Esophagus squamous epithelium (tissue), 5 donors: ENCODE data around the gene MED4. TPM values are rescaled to one million over a fixed set of nuclear protein-coding genes. Genes with fewer than 3 reads are reported as not detected.

Experiments used
- DNase-seq: peaks from one replicate; lab custom pipeline; 2025; lab: John Stamatoyannopoulos, UW
- H3K27ac ChIP-seq, 4 donors: fragments of 200-600 bp; sonication (generic); one replicate each; pipeline ENCODE4 v1.5.1; 2016 to 2019; ENCODE audit warnings: mild to moderate bottlenecking in 1 of 4
- H3K27me3 ChIP-seq, 4 donors: fragments of 200-600 bp; sonication (generic); 1 replicate in 3 of 4; 2 replicates in 1 of 4; pipeline versions ENCODE4 v1.5.1 to v1.6.0; 2017 to 2021; ENCODE audit warnings: antibody characterized with exemption in 1 of 4
- H3K36me3 ChIP-seq, 3 donors: fragments of 200-600 bp; sonication (generic); one replicate each; pipeline ENCODE4 v1.5.1; 2016 to 2019
- H3K4me1 ChIP-seq, 3 donors: fragments of 200-600 bp; sonication (generic); one replicate each; pipeline ENCODE4 v1.5.1; 2017 to 2019
- H3K4me3 ChIP-seq, 4 donors: fragments of 200-600 bp; sonication (generic); 1 replicate in 3 of 4; 2 replicates in 1 of 4; pipeline ENCODE4 v1.5.1; 2016 to 2019; ENCODE audit warnings: mild to moderate bottlenecking in 2 of 4, moderate library complexity in 1 of 4
- H3K9me3 ChIP-seq, 3 donors: fragments of 200-600 bp; sonication (generic); one replicate each; pipeline ENCODE4 v1.5.1; 2016 to 2019
- POLR2A ChIP-seq, 4 donors: fragments of 450-650 bp; IDR thresholded peaks; one replicate each; pipeline ENCODE4 v1.6.1; 2017; ENCODE audit warnings: antibody characterized with exemption in 4 of 4, mild to moderate bottlenecking in 4 of 4, moderate library complexity in 3 of 4
- WGBS, 2 donors: methylation state at CpG; one replicate each; pipeline ENCODE4 v1.1.5; 2018; 5-methylcytosine and 5-hydroxymethylcytosine counted together
- intact Hi-C: fragments of 100-400 bp; cut with DNase I; formaldehyde crosslinking; loops from one replicate; pipeline ENCODE4 v1.15.0; 2022
- total RNA-seq, 4 donors: library from RNA; depleted of rRNA; stranded (reverse); fragments of >200 nt; gene quantifications; one replicate each; pipeline ENCODE4 v1.1.0, GENCODE V29; 2016
- TF ChIP-seq, protein P1 (sequence below), 6 experiments: fragments of 450-650 bp in 4 of 6; fragments of 200-600 bp in 2 of 6; sonication (generic) in 2 of 6; IDR thresholded peaks; one replicate each; pipeline ENCODE4 v1.5.1; 2016 to 2019; ENCODE audit warnings: antibody characterized with exemption in 6 of 6, mild to moderate bottlenecking in 4 of 6, moderate library complexity in 4 of 6
- donor health status: DM: yes; HTN: yes; CAD: no.

Gene MED4
- total RNA-seq, 4 donors from 2014 or later, result 21.5 to 39.9 (median 32.3) TPM

DNA sequence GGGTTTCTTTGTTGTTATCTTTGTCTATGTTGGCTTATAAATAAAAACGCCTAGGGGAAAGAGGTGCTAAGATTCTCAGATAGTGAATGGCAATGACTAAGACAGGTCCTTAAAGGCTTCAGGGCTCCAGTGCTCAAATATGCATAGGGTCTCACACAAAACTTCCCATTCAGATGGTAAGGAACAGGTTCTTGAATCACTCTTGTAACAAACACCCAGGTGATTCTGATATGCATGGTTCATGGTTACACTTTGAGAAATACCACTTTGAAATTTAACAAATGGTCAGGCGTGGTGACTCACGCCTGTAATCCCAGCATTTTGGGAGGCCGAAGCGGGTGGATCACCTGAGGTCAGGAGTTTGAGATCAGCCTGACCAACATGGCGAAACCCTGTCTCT is 40.3 kb downstream of the MED4 start:
- no peak for DNase-seq
- TF ChIP-seq, protein P1, sequence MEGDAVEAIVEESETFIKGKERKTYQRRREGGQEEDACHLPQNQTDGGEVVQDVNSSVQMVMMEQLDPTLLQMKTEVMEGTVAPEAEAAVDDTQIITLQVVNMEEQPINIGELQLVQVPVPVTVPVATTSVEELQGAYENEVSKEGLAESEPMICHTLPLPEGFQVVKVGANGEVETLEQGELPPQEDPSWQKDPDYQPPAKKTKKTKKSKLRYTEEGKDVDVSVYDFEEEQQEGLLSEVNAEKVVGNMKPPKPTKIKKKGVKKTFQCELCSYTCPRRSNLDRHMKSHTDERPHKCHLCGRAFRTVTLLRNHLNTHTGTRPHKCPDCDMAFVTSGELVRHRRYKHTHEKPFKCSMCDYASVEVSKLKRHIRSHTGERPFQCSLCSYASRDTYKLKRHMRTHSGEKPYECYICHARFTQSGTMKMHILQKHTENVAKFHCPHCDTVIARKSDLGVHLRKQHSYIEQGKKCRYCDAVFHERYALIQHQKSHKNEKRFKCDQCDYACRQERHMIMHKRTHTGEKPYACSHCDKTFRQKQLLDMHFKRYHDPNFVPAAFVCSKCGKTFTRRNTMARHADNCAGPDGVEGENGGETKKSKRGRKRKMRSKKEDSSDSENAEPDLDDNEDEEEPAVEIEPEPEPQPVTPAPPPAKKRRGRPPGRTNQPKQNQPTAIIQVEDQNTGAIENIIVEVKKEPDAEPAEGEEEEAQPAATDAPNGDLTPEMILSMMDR (IDR thresholded peaks at IDR 0.05), result no peak
- TF ChIP-seq POLR2A (IDR thresholded peaks at IDR 0.05), result no peak
- no peak overlapping the region for H3K27ac ChIP-seq
- intact Hi-C loops, result loop anchor here (10.0 kb wide), 1 partner anchor 260 kb away; no protein-coding TSS in a partner anchor
- no peaks in the 10 kb centered on the region for H3K27me3 ChIP-seq
- WGBS, 2 donors, result 91 to 94% methylated on average over 5 to 6 of the region's 6 CpGs
- H3K4me1 ChIP-seq, result no peaks in the 10 kb centered on the region
- H3K9me3 ChIP-seq, result no peaks in the 10 kb centered on the region
- peaks cover 0 to 68% (median 7%) of the 10 kb centered on the region in 3 donors for H3K36me3 ChIP-seq
- no peak overlapping the region for H3K4me3 ChIP-seq

DNA sequence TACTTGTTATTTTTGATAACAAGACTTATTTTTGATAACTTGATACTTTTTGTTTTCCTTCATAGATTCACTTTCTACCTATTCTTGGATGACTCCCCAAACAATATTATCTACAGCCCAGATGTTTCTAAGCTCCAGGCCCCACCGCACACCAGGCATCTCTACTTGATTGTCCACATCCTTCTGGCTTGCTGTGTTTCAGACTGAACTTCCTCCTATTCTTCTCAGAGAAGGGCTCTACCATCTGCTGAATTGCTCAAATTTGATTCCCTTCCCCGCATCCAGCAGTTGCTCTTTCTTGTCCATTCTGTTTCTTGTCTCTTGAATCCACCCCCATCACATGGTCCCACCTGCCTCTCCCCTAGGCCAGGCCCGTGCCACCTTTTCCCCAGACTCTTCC is 44.4 kb downstream of the MED4 start:
- intact Hi-C loops, result loop anchor here (10.0 kb wide), 1 partner anchor 256 kb away; no protein-coding TSS in a partner anchor
- WGBS, 2 donors, result 85 to 91% methylated on average over 3 of the region's 3 CpGs
- H3K27me3 ChIP-seq, result no peaks in the 10 kb centered on the region
- TF ChIP-seq, protein P1 (IDR thresholded peaks at IDR 0.05), result no peak
- TF ChIP-seq POLR2A (IDR thresholded peaks at IDR 0.05), result no peak
- H3K27ac ChIP-seq, result no peak overlapping the region
- no peak for DNase-seq
- peaks cover 0 to 96% (median 7%) of the 10 kb centered on the region in 3 donors for H3K36me3 ChIP-seq
- H3K4me3 ChIP-seq, result no peak overlapping the region
- no peaks in the 10 kb centered on the region for H3K4me1 ChIP-seq
- H3K9me3 ChIP-seq, result no peaks in the 10 kb centered on the region

DNA sequence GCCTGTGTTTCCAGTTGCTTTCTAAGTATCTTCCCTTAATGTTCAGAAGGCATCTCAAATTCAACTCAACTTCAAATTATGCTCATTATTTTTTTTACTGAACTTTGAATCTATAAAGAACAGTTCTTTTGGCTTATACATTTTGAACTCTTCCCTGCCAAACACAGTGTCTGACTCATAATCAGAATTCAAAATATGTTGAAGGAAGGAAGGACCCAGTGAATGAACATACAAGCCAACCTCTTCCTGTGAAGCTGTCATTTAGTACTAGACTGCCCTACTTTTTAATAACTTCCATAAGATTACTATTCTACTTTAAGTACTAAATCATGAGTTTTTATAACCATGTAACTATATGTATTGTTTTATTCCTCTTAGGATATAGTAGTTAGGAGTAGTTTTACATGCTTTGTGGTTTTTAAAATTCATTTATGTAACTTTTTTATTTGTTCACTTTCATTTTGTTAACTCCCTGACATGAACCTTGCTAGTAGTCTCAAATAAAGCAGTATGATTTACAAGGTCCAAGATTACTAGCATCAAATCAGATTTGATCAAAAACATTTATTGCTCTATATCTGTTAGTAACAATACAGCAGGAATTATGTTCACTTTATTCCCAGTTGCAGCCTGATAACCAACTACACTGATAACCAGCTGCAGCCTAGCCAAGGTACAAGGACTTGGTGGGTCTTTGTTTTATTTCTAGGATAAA is 51.0 kb downstream of the MED4 start:
- Histone ChIP-seq H3K27me3 (no peaks in the 10 kb centered on the region), H3K4me1 (peaks cover 0 to 3% (median 0%) of the 10 kb centered on the region in 3 donors), H3K36me3 (peaks cover 0 to 50% (median 0%) of the 10 kb centered on the region in 3 donors), H3K9me3 (no peaks in the 10 kb centered on the region), H3K4me3 (no peak overlapping the region), H3K27ac (no peak overlapping the region)
- no peak for DNase-seq
- intact Hi-C loops, result no loop called here
- TF ChIP-seq, protein P1 (IDR thresholded peaks at IDR 0.05), result no peak
- TF ChIP-seq POLR2A (IDR thresholded peaks at IDR 0.05), result no peak

DNA sequence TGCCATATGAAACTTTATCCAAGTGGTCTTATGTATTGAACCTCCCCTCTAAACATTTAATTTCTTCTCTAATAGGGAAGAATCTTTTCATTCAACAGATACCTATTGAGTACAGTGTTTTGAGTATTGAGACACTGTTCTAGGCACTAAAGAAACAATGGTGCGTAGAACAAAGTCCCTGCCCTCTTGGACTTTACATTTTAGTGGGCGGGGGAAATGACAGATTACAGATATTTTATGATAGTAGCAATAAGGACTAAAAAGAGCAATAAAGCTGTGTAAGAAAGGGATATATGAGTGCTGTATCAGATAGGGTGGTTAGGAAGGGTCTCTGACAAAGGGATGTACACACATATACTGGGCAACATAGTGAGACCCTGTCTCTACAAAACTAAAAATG is 52.0 kb downstream of the MED4 start:
- Histone ChIP-seq H3K4me1 (peaks cover 0 to 12% (median 5%) of the 10 kb centered on the region in 3 donors), H3K27me3 (no peaks in the 10 kb centered on the region), H3K4me3 (no peak overlapping the region), H3K36me3 (peaks cover 0 to 40% (median 0%) of the 10 kb centered on the region in 3 donors), H3K27ac (no peak overlapping the region), H3K9me3 (no peaks in the 10 kb centered on the region)
- intact Hi-C loops, result no loop called here
- TF ChIP-seq, protein P1 (IDR thresholded peaks at IDR 0.05), result no peak
- TF ChIP-seq POLR2A (IDR thresholded peaks at IDR 0.05), result no peak
- WGBS, 2 donors, result 75 to 100% methylated on average over 1 to 2 of the region's 2 CpGs
- no peak for DNase-seq

DNA sequence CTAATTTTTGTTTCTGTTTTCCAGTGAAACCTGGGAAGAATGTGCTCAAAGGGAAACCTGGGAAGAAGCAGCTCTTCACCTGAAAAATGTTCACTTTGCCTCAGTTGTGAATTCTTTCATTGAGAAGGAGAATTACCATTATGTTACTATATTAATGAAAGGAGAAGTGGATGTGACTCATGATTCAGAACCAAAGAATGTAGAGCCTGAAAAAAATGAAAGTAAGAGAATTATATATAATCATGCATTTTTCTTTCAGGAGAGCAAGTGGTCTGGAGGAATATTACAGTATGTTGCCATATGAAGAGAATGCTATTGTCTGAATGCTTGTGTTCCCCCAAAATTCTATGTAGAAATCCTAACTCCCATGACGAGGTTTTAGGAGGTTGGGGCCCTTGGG is 54.0 kb downstream of the MED4 start:
- Histone ChIP-seq H3K27ac (no peak overlapping the region), H3K4me1 (peaks cover 0 to 27% (median 14%) of the 10 kb centered on the region in 3 donors), H3K4me3 (no peak overlapping the region), H3K36me3 (peaks cover 0 to 21% (median 0%) of the 10 kb centered on the region in 3 donors), H3K9me3 (no peaks in the 10 kb centered on the region), H3K27me3 (no peaks in the 10 kb centered on the region)
- 93% methylated on average over 1 of the region's 1 CpG for WGBS, 2 donors
- intact Hi-C loops, result no loop called here
- no peak for DNase-seq
- TF ChIP-seq, protein P1 (IDR thresholded peaks at IDR 0.05), result no peak
- no peak for TF ChIP-seq POLR2A (IDR thresholded peaks at IDR 0.05)
